H1 (cell line): ENCODE results near the gene LLGL2. TPM values are rescaled to one million over a fixed set of nuclear protein-coding genes. Genes with fewer than 3 reads are reported as not detected.

Source experiments
- CTCF ChIA-PET: fragments of 300-600 bp; sonication (Branson Sonifier 250); formaldehyde crosslinking; loops from one replicate; lab custom pipeline; 2021; ENCODE audit not compliant: partially characterized antibody; lab: Charles Lee
- POLR2A ChIA-PET: fragments of 300-600 bp; sonication (Branson Sonifier 250); formaldehyde crosslinking; loops from one replicate; lab custom pipeline; 2021; ENCODE audit warnings: inconsistent platforms; ENCODE audit not compliant: partially characterized antibody; lab: Charles Lee
- DNase-seq, 2 experiments: peaks; one replicate each; pipeline versions ENCODE4 v3.0.0 to v3.0.0-alpha.2; 2010 to 2022; ENCODE audit warnings: low spot score in 2 of 2, low read depth in 1 of 2, mixed read lengths in 1 of 2
- FAIRE-seq: peaks from 2 replicates; lab custom pipeline; 2011; peaks lifted over from hg19 to GRCh38; lab: Jason Lieb, UNC
- H2AFZ ChIP-seq: 2 replicates; pipeline ENCODE4 v1.8.1; 2012; ENCODE audit warnings: low read length, inconsistent platforms
- H2AK5ac ChIP-seq: 2 replicates; pipeline ENCODE4 v1.6.1; 2013; ENCODE audit warnings: low read depth, low read length
- H2BK120ac ChIP-seq: replicated peaks from 2 replicates; pipeline ENCODE3; 2013; ENCODE audit warnings: low read depth, low read length, inconsistent platforms
- H2BK12ac ChIP-seq: 2 replicates; pipeline ENCODE4 v1.6.1; 2013; ENCODE audit warnings: low read depth, low read length
- H2BK15ac ChIP-seq: 2 replicates; pipeline ENCODE4 v1.6.1; 2013; ENCODE audit warnings: low read length
- H2BK20ac ChIP-seq: 2 replicates; pipeline ENCODE4 v1.6.1; 2013; ENCODE audit warnings: low read length
- H2BK5ac ChIP-seq: 2 replicates; pipeline ENCODE4 v1.6.1; 2013; ENCODE audit warnings: low read depth, low read length
- H3K14ac ChIP-seq: 2 replicates; pipeline ENCODE4 v1.6.1; 2013; ENCODE audit warnings: inconsistent platforms; ENCODE audit not compliant: insufficient read length
- H3K18ac ChIP-seq: 2 replicates; pipeline ENCODE4 v1.6.1; 2013; ENCODE audit warnings: low read length; ENCODE audit errors: extremely low read depth
- H3K23ac ChIP-seq: 2 replicates; pipeline ENCODE4 v1.6.1; 2013; ENCODE audit warnings: inconsistent platforms; ENCODE audit not compliant: insufficient read length
- H3K23me2 ChIP-seq: 2 replicates; pipeline ENCODE4 v1.6.1; 2013; ENCODE audit warnings: low read depth, low read length
- H3K27ac ChIP-seq: 2 replicates; pipeline ENCODE4 v1.6.1; 2011; ENCODE audit warnings: low read depth, low read length, inconsistent platforms
- H3K27me3 ChIP-seq, 4 experiments: replicated peaks in 1 of 4; 1 replicate in 1 of 4; 2 replicates in 3 of 4; pipeline versions ENCODE4 v1.6.1 to v1.8.1; 2011 to 2013; ENCODE audit warnings: low read length in 3 of 4, mild to moderate bottlenecking in 3 of 4, inconsistent platforms in 2 of 4, mixed read lengths in 2 of 4, moderate library complexity in 1 of 4; ENCODE audit not compliant: control insufficient read depth in 3 of 4, insufficient read depth in 3 of 4; ENCODE audit errors: extremely low read depth in 1 of 4
- H3K36me3 ChIP-seq, 4 experiments: 2 replicates each; pipeline versions ENCODE4 v1.6.1 to v1.8.1; 2011 to 2013; ENCODE audit warnings: mild to moderate bottlenecking in 4 of 4, low read length in 3 of 4, moderate library complexity in 2 of 4, control low read depth in 1 of 4, inconsistent platforms in 1 of 4; ENCODE audit not compliant: insufficient read depth in 4 of 4, control insufficient read depth in 2 of 4
- H3K4ac ChIP-seq: replicated peaks from 2 replicates; pipeline ENCODE3; 2013; ENCODE audit warnings: low read length, low read depth, mixed read lengths, inconsistent platforms; ENCODE audit not compliant: insufficient read length
- H3K4me1 ChIP-seq, 4 experiments: replicated peaks in 1 of 4; 1 replicate in 1 of 4; 2 replicates in 3 of 4; pipeline versions ENCODE4 v1.6.1 to v1.8.1; 2011 to 2013; ENCODE audit warnings: low read length in 3 of 4, inconsistent platforms in 2 of 4, mixed read lengths in 1 of 4; ENCODE audit not compliant: insufficient read depth in 4 of 4, control insufficient read depth in 3 of 4
- H3K4me2 ChIP-seq, 2 experiments: 2 replicates each; pipeline versions ENCODE4 v1.6.1 to v1.8.1; 2011 to 2013; ENCODE audit warnings: low read depth in 2 of 2, low read length in 2 of 2, control low read depth in 1 of 2, inconsistent platforms in 1 of 2, mild to moderate bottlenecking in 1 of 2; ENCODE audit not compliant: insufficient read depth in 1 of 2
- H3K4me3 ChIP-seq, 4 experiments: fragments of 200-600, 300-600 bp in 1 of 4; sonication (generic), shearing (Covaris generic), sonication (Bioruptor Twin) in 1 of 4; 2 replicates each; pipeline versions ENCODE4 v1.5.1 to v1.8.1; 2011 to 2016; ENCODE audit warnings: low read length in 4 of 4, low read depth in 3 of 4, control low read depth in 2 of 4, inconsistent platforms in 2 of 4, mild to moderate bottlenecking in 2 of 4, mixed read lengths in 1 of 4, moderate library complexity in 1 of 4; ENCODE audit not compliant: insufficient read depth in 2 of 4; ENCODE audit errors: extremely low read depth in 1 of 4
- H3K56ac ChIP-seq: replicated peaks from 2 replicates; pipeline ENCODE3; 2013; ENCODE audit warnings: low read depth, mild to moderate bottlenecking, mixed read lengths, low read length, inconsistent platforms; ENCODE audit not compliant: insufficient read length
- H3K79me1 ChIP-seq: 2 replicates; pipeline ENCODE4 v1.6.1; 2013; ENCODE audit warnings: low read depth, low read length, control low read depth
- H3K79me2 ChIP-seq, 2 experiments: 2 replicates each; pipeline versions ENCODE4 v1.6.1 to v1.8.1; 2012 to 2013; ENCODE audit warnings: low read length in 2 of 2, mild to moderate bottlenecking in 2 of 2, inconsistent platforms in 1 of 2; ENCODE audit not compliant: insufficient read depth in 2 of 2, control insufficient read depth in 1 of 2
- H3K9ac ChIP-seq, 4 experiments: replicated peaks in 1 of 4; 1 replicate in 1 of 4; 2 replicates in 3 of 4; pipeline versions ENCODE4 v1.6.1 to v1.8.1; 2011 to 2013; ENCODE audit warnings: low read depth in 3 of 4, low read length in 3 of 4, control low read depth in 2 of 4, mild to moderate bottlenecking in 2 of 4, moderate library complexity in 2 of 4, inconsistent platforms in 1 of 4; ENCODE audit errors: extremely low read depth in 1 of 4
- H3K9me3 ChIP-seq, 2 experiments: 2 replicates each; pipeline versions ENCODE4 v1.6.1 to v1.8.1; 2012 to 2013; ENCODE audit warnings: mild to moderate bottlenecking in 2 of 2, moderate library complexity in 2 of 2, control low read depth in 1 of 2, inconsistent platforms in 1 of 2, low read depth in 1 of 2, low read length in 1 of 2, mixed read lengths in 1 of 2; ENCODE audit not compliant: insufficient read depth in 2 of 2
- H4K20me1 ChIP-seq, 2 experiments: replicated peaks in 1 of 2; 2 replicates each; pipeline versions ENCODE3 to v1.8.1; 2011 to 2013; ENCODE audit warnings: inconsistent platforms in 2 of 2, low read length in 2 of 2, mild to moderate bottlenecking in 1 of 2; ENCODE audit not compliant: insufficient read depth in 2 of 2, control insufficient read depth in 1 of 2
- H4K5ac ChIP-seq: 2 replicates; pipeline ENCODE4 v1.6.1; 2013; ENCODE audit warnings: low read length, low read depth, mixed read lengths, inconsistent platforms; ENCODE audit not compliant: insufficient read length
- H4K8ac ChIP-seq: 2 replicates; pipeline ENCODE4 v1.8.0; 2013; ENCODE audit warnings: mild to moderate bottlenecking, moderate library complexity, low read length, inconsistent platforms; ENCODE audit not compliant: insufficient read depth; ENCODE audit errors: extremely low read depth
- H4K91ac ChIP-seq: replicated peaks from 2 replicates; pipeline ENCODE3; 2013; ENCODE audit warnings: low read length, mixed read lengths, inconsistent platforms; ENCODE audit not compliant: insufficient read length
- CBX5 ChIP-seq: fragments of 300-800, 300-1000 bp; sonication (generic); IDR thresholded peaks from 2 replicates; pipeline ENCODE4 v1.7.1; 2016; ENCODE audit warnings: antibody characterized with exemption, low read length, low read depth
- CREB1 ChIP-seq: IDR thresholded peaks from 2 replicates; pipeline ENCODE4 v1.6.1; 2012; ENCODE audit warnings: inconsistent platforms
- KDM4A ChIP-seq: IDR thresholded peaks from one replicate; pipeline ENCODE4 v1.7.1; 2012; ENCODE audit warnings: low read depth, mild to moderate bottlenecking, moderate library complexity, low read length, inconsistent platforms; ENCODE audit not compliant: severe bottlenecking
- KDM5A ChIP-seq: fragments of 200-600 bp; IDR thresholded peaks from 2 replicates; pipeline ENCODE4 v1.7.1; 2012; ENCODE audit warnings: mild to moderate bottlenecking, low read length, inconsistent platforms, mixed read lengths
- POU5F1 ChIP-seq: IDR thresholded peaks from 2 replicates; pipeline ENCODE4 v1.6.1; 2011; ENCODE audit warnings: low read depth, mild to moderate bottlenecking, low read length, moderate library complexity
- RXRA ChIP-seq: IDR thresholded peaks from 2 replicates; pipeline ENCODE4 v1.6.1; 2011; ENCODE audit warnings: low read depth, mild to moderate bottlenecking, low read length, moderate library complexity; ENCODE audit not compliant: insufficient read depth
- SIN3A ChIP-seq, 2 experiments: IDR thresholded peaks in 1 of 2; conservative IDR thresholded peaks in 1 of 2; 2 replicates each; pipeline ENCODE4 v1.6.1; 2011 to 2012; ENCODE audit warnings: low read length in 2 of 2, improper control_type of control experiment in 1 of 2, low read depth in 1 of 2, mild to moderate bottlenecking in 1 of 2
- SIRT6 ChIP-seq: IDR thresholded peaks from one replicate; pipeline ENCODE4 v1.7.1; 2012; ENCODE audit warnings: low read length, inconsistent platforms
- SIX5 ChIP-seq: IDR thresholded peaks from 2 replicates; pipeline ENCODE4 v1.6.1; 2011; ENCODE audit warnings: mild to moderate bottlenecking, low read depth, low read length
- SP1 ChIP-seq: IDR thresholded peaks from 2 replicates; pipeline ENCODE4 v1.6.1; 2011; ENCODE audit warnings: low read depth, low read length
- SRF ChIP-seq: IDR thresholded peaks from 2 replicates; pipeline ENCODE4 v1.6.1; 2011; ENCODE audit warnings: mild to moderate bottlenecking, low read depth, low read length, moderate library complexity
- TAF1 ChIP-seq: IDR thresholded peaks from 2 replicates; pipeline ENCODE4 v1.6.1; 2011; ENCODE audit warnings: mild to moderate bottlenecking, low read depth, low read length
- TCF12 ChIP-seq: IDR thresholded peaks from 2 replicates; pipeline ENCODE4 v1.6.1; 2011; ENCODE audit warnings: low read depth, mild to moderate bottlenecking, low read length
- WGBS, 2 experiments: shearing (Covaris generic) in 1 of 2; methylation state at CpG; one replicate each; pipeline versions ENCODE4 v1.1.6 to v1.1.7; 2013 to 2015; ENCODE audit warnings: low lambda C conversion rate in 2 of 2, mixed read lengths in 2 of 2, inconsistent platforms in 1 of 2, low coverage in 1 of 2, missing lambda C conversion rate in 1 of 2; ENCODE audit not compliant: insufficient replicate concordance in 2 of 2, insufficient coverage in 1 of 2, insufficient read length in 1 of 2; ENCODE audit errors: extremely low coverage in 1 of 2, missing lambda C conversion rate in 1 of 2; 5-methylcytosine and 5-hydroxymethylcytosine counted together
- polyA plus RNA-seq, 7 experiments: library from polyadenylated mRNA; depleted of rRNA in 3 of 7; stranded (reverse) in 5 of 7; unstranded in 2 of 7; fragments of >200 nt in 5 of 7; fragments of 200-250 nt in 2 of 7; gene quantifications; 1 replicate in 5 of 7; 2 replicates in 1 of 7; 4 replicates in 1 of 7; pipeline versions ENCODE4 v1.2.1 to v1.2.3, GENCODE V29; 2011 to 2013; ENCODE audit warnings: missing spikeins in 2 of 7, mixed read lengths in 2 of 7
- total RNA-seq: library from RNA; stranded (reverse); fragmentation: NEBNext Ultra II Directional; extraction: Animal tissue kit (Norgen Biotek cat#: 25700); gene quantifications from 2 replicates; pipeline ENCODE4 v1.2.1, GENCODE V29; 2021
- TF ChIP-seq, protein P1 (sequence below): IDR thresholded peaks from 2 replicates; pipeline ENCODE4 v1.6.1; 2011; ENCODE audit warnings: low read depth, mild to moderate bottlenecking, low read length; ENCODE audit not compliant: insufficient read depth

LLGL2 gene
- total and polyA plus RNA-seq, 2 of the 8 experiments (the other 6 are each of a cell fraction or from before 2014, with no cell fraction given): 64.5 to 77.1 TPM

DNA sequence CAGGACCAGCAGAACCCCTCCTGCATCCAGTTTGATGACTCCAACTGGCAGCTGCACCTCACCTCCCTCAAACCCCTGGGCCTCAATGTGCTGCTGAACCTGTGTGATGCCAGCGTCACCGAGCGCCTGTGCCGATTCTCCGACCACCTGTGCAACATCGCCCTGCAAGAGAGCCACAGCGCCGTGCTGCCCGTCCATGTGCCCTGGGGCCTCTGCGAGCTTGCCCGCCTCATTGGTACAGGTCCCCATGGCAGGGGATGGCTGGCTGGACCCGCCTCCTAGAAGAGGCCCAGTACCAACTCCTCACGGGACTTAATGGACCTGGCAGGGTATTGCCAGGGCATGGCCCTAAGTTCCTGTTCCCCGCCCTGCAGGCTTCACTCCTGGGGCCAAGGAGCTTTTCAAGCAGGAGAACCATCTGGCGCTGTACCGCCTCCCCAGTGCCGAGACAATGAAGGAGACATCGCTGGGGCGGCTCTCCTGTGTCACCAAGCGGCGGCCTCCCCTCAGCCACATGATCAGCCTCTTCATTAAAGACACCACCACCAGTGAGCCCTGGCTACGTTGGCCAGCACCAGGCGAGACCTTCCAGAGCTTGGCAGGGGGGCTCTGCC lies 32.8 kb upstream of the LLGL2 start:
- H3K4me2 ChIP-seq: no peak overlapping the region
- POLR2A ChIA-PET: interaction anchor here (0.6 to 1.5 kb wide), 3 partner anchors 9 to 619 kb away, joined by 4 to 5 read pairs (median 4); no protein-coding TSS in a partner anchor
- no peak for FAIRE-seq
- TF ChIP-seq CBX5: no peak
- TF ChIP-seq SP1: no peak
- TF ChIP-seq, protein P1, sequence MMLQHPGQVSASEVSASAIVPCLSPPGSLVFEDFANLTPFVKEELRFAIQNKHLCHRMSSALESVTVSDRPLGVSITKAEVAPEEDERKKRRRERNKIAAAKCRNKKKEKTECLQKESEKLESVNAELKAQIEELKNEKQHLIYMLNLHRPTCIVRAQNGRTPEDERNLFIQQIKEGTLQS: no peak
- TF ChIP-seq SIX5: no peak
- no peak for TF ChIP-seq POU5F1
- TF ChIP-seq TAF1: no peak
- no peak for TF ChIP-seq TCF12
- TF ChIP-seq KDM5A: no peak
- TF ChIP-seq SIN3A (conservative IDR thresholded peaks at IDR 0.05 in 1 of 2, IDR thresholded peaks at IDR 0.05 in 1 of 2; ENCODE audit: low read depth in 1 of 2, low read length in 2 of 2): no peak
- no peak for TF ChIP-seq RXRA
- TF ChIP-seq SRF: no peak
- no peak for TF ChIP-seq SIRT6
- TF ChIP-seq KDM4A: no peak
- no peak for TF ChIP-seq CREB1

More for the DNA sequence above, 32.8 kb upstream of the LLGL2 start:
- H4K8ac ChIP-seq: no peak overlapping the region
- H2BK15ac ChIP-seq: no peak overlapping the region
- no peaks in the 10 kb centered on the region for H3K27me3 ChIP-seq
- no peak overlapping the region for H2BK120ac ChIP-seq
- H3K4me3 ChIP-seq: no peak overlapping the region
- H2AK5ac ChIP-seq: no peak overlapping the region
- CTCF ChIA-PET: interaction anchor here (1.0 to 7.3 kb wide), 5 partner anchors 13 to 264 kb away, joined by 3 to 39 read pairs (median 4); partner anchors contain the start of gene SMIM5
- H3K27ac ChIP-seq: no peak overlapping the region
- H3K4ac ChIP-seq: no peak overlapping the region
- H4K5ac ChIP-seq: no peak overlapping the region
- H3K4me1 ChIP-seq: no peaks in the 10 kb centered on the region; a peak in 1 of 7 replicates
- H2BK12ac ChIP-seq: no peak overlapping the region
- no peaks in the 10 kb centered on the region for H3K23me2 ChIP-seq
- H3K23ac ChIP-seq: no peak overlapping the region
- H3K9me3 ChIP-seq: no peaks in the 10 kb centered on the region
- peaks cover 0 to 10% (median 6%) of the 10 kb centered on the region in 4 experiments; a peak in 4 of 8 replicates for H3K36me3 ChIP-seq
- DNase-seq: no peak
- H3K14ac ChIP-seq: no peak overlapping the region
- H3K79me1 ChIP-seq: no peaks in the 10 kb centered on the region; the same call in 1 of the 2 replicates
- no peak overlapping the region for H2BK20ac ChIP-seq
- peaks cover 0 to 8% of the 10 kb centered on the region in 2 experiments for H4K20me1 ChIP-seq
- H3K18ac ChIP-seq: no peak overlapping the region
- 90% methylated on average over 23 of the region's 23 CpGs; no CpG with 5 or more reads in 1 of the 2 experiments for WGBS, 2 experiments
- no peaks in the 10 kb centered on the region for H3K79me2 ChIP-seq
- no peak overlapping the region for H2AFZ ChIP-seq
- H4K91ac ChIP-seq: no peak overlapping the region
- no peak overlapping the region for H3K9ac ChIP-seq
- H2BK5ac ChIP-seq: no peak overlapping the region; the same call in 1 of the 2 replicates
- H3K56ac ChIP-seq: no peak overlapping the region
